Posterior vena cava (tissue), 2 donors: ENCODE results near the gene ABCA5. TPM values are rescaled to one million over a fixed set of nuclear protein-coding genes. Genes with fewer than 3 reads are reported as not detected.
A peak's percentile ranks its signal among the peaks of the same experiment; 100 is the strongest.
"Not testable (repeated sequence)": the region's sequence is repeated elsewhere in the genome, so short reads cannot be mapped to it uniquely, and the experiment has no call there.

Source experiments
- DNase-seq: peaks from one replicate; pipeline ENCODE4 v3.0.0-alpha.2; 2020; ENCODE audit warnings: low spot score
- intact Hi-C, 2 donors: fragments of 100-400 bp; cut with DNase I; formaldehyde crosslinking; loops; one replicate each; pipeline versions ENCODE4 v1.14.1 to v1.14.2; 2022 to 2023
- total RNA-seq, 2 donors: library from RNA; stranded (reverse); fragmentation: NEBNext Ultra II Directional; extraction: Animal tissue kit (Norgen Biotek cat#: 25700); gene quantifications; one replicate each; pipeline ENCODE4 v1.2.1, GENCODE V29; 2021
- donor health status: DM: yes; HTN: yes; CAD: no.
- donor health status: DM: yes; HTN: yes; CAD: no.

Gene ABCA5
- total RNA-seq, 2 donors from 2014 or later, result 14.7 to 16.7 TPM

DNA sequence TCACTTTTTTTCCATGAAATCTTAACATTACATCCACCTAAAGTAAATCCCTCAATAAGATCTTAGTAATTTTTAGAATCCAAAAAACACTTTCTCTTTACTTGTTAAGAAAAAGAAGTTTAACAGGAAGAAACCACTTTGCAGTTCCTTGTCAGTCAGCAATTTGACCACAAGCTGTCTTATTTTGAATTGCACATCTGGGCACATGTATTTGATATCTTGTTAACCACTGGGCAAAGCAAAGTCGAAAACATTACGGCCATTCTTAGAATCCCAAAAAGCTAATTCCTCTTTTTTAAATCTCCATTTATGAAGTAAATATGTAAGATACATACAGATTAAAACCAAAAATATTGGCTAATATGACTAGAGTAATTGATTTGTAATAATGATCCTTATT, 99.4 kb downstream of the ABCA5 start:
- intact Hi-C loops, result no loop called here
- no peak for DNase-seq

GRCh38 chr17:69223809-69224208, 103.1 kb downstream of the ABCA5 start:
- DNase-seq, result no peak
- intact Hi-C loops, result no loop called here

DNA sequence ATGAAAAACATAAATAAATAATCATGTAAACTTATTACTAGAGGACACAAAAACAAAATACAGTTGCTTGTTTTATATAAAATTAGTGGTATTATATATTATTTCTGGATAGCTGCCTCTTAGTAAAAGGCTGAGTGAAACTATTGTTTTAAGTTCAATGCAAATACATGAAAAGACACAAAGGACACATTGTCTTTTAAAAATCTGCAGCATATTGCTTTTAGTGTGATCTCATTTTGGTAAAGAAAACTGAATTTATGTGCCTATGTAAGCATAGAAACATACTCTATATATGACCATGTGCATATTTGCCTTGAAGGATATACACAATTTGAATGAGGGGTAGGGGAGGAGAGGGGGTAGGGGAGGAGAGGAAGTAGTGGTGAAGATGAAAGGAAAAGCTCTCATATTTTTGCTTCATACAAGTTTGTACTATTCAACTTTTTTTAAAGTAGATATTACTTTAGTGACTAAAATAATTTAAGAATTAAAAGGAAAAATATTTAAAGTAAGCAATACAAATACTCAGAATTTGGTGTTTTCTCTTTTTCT, 104.2 kb downstream of the ABCA5 start:
- intact Hi-C loops, result no loop called here
- no peak for DNase-seq

- intact Hi-C loops, result loop anchor here in 1 of 2 donors (2.0 kb wide), 1 partner anchor 49 kb away; no protein-coding TSS in a partner anchor
- DNase-seq, result no peak
Measured at GRCh38 chr17:69220098-69220497, 106.8 kb downstream of the ABCA5 start.

GRCh38 chr17:69218986-69219385, 107.9 kb downstream of the ABCA5 start:
- intact Hi-C loops, result no loop called here
- DNase-seq, result no peak

DNA sequence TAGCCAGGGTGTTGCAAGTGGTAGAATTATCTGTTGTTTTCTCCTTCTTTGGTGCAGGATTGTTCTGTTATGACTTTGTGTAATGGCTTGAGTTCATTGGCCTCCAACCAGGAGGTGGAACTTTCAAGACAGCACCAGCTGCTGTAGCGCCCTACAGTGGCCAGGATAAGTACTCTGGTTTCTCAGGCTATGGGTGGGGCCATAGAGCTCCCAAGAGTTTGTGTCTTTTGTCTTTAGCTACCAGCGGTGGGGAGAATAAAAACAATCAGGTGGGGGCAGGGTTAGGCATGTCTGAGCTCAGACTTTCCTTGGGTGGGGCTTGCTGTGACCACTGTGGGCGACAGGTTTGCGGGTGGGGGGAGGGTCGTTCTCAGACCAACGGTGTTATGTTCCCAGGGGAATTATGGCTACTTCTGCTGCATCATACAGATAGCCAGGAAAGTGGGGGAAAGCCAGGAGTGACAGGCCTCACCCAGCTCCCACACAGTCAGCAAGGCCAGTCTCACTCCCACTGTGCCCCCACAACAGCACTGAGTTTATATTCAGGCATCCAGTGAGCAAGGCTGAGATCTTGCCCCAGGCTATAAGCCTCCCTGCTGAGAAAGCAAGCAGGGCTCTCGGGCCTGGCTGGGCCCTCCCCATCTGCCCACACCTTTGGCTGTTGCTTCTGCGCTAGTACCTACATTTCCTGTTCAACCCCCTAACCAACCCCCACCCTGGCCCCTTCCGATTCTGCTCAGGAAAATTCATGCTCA, 113.7 kb downstream of the ABCA5 start:
- no peak for DNase-seq
- intact Hi-C loops, result no loop called here

DNA sequence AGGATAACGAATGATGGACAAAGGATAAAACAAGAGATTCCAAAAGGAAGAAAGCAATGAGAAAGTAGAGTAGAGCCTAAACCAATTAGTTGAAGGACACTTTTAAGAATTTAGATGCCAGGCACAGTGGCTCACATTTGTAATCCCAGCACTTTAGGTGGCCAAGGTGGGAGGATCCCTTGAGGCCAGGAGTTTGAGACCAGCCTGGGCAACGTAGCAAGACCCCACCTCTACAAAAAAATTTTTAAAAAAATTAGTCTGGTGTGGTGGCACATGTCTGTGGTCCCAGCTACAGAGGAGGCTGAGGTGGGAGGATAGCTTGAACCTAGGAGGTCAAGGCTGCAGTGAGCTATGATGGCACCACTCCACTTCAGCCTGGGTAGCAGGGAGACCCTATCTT, 118.3 kb downstream of the ABCA5 start:
- DNase-seq, result no peak
- intact Hi-C loops, result no loop called here

DNA sequence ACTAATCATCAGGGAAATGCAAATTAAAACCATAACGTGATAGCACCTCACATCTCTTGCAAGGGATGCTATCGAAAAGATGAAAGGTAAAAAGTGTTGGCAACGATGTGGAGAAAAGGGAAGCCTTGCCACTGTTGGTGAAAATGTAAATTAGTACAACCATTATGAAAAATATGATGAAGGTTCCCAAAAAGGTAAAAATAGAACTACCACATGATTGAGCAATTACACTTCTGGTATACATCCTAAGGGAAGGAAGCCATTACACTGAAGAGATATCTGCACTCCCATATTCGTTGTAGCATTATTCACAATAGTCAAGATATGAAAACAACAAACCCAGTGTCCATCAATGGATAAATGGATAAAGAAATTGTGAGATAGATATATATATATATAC, 119.8 kb downstream of the ABCA5 start:
- no peak for DNase-seq

GRCh38 chr17:69198238-69198637, 128.7 kb downstream of the ABCA5 start:
- no peak for DNase-seq
- intact Hi-C loops, result no loop called here

More for the DNA sequence above, 119.8 kb downstream of the ABCA5 start:
- intact Hi-C loops, result no loop called here

GRCh38 chr17:69196105-69196653, 130.8 kb downstream of the ABCA5 start:
- DNase-seq, result peak; percentile 68
- intact Hi-C loops, result not testable (repeated sequence)

Other genes with a start within 250 kb of the ABCA5 start
- 10 to 100 TPM; 49.4 to 58.6 TPM for gene ABCA6, start 185.2 kb downstream of the ABCA5 start, total RNA-seq
- gene ABCA10, start 98.3 kb downstream of the ABCA5 start, total RNA-seq, result 10 to 100 TPM; 11.2 to 17.2 TPM
- 1 to 10 TPM; 2.2 to 7.7 TPM for gene MAP2K6, start 87.6 kb upstream of the ABCA5 start, total RNA-seq